GM12891 (cell line): ENCODE data around the gene PLEK.

Experiments used
- PAX5 ChIP-seq: IDR thresholded peaks from 2 replicates; pipeline ENCODE4 v1.6.1; 2011; ENCODE audit warnings: low read length, moderate library complexity, mild to moderate bottlenecking; ENCODE audit not compliant: insufficient read depth, severe bottlenecking
- POLR2A ChIP-seq: IDR thresholded peaks from 2 replicates; pipeline ENCODE4 v1.6.1; 2011; ENCODE audit warnings: low read depth, low read length, control low read depth
- POLR2AphosphoS5 ChIP-seq: IDR thresholded peaks from 2 replicates; pipeline ENCODE4 v1.6.1; 2011; ENCODE audit warnings: low read depth, low read length, control low read depth
- POU2F2 ChIP-seq: IDR thresholded peaks from 2 replicates; pipeline ENCODE4 v1.6.1; 2011; ENCODE audit warnings: low read depth, mild to moderate bottlenecking, control low read depth, low read length, moderate library complexity
- TAF1 ChIP-seq: IDR thresholded peaks from 2 replicates; pipeline ENCODE4 v1.6.1; 2011; ENCODE audit warnings: low read depth, low read length, control low read depth

DNA sequence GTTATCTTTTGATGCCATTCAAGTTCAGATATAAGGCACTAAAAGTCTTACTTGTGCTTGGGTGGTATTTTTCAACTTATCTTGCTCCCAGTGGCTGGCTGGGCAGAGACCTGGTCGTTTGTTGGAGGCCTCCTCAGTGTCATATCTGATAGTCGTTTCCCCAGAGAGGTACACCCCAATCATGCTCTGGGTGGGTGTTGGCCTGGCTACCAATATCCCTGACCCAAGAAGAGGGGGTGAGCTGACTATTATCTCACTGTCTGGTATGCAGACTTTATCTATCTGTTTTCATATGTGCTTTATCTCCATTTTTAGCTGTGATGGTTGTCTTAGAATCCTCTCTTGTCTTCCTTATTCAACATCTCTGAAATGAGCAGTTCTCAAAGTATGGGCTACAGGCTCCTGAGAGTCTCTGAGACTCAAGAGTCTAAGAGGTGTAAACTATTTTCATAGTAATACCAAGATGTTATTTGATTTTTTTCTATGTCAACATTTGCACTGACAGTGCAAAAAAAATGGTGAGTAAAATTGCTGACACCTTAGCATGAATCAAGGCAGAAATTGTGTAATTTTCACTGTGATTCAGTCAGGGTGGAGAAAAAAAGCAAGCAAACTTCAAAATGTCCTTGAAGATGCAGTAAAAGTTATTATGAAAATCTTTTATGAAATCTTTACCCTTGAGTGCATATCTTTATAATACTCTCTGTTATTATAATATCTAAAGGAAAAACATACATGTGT, 12.3 kb upstream of the PLEK start:
- no peak for TF ChIP-seq POLR2A
- no peak for TF ChIP-seq POLR2AphosphoS5
- no peak for TF ChIP-seq PAX5
- no peak for TF ChIP-seq TAF1
- no peak for TF ChIP-seq POU2F2
